ENCODE measurements around the gene IL17RA. TPM values are rescaled to one million over a fixed set of nuclear protein-coding genes. Genes with fewer than 3 reads are reported as not detected.
"Not testable (repeated sequence)": the region's sequence is repeated elsewhere in the genome, so short reads cannot be mapped to it uniquely, and the experiment has no call there.

IL17RA gene, protein sequence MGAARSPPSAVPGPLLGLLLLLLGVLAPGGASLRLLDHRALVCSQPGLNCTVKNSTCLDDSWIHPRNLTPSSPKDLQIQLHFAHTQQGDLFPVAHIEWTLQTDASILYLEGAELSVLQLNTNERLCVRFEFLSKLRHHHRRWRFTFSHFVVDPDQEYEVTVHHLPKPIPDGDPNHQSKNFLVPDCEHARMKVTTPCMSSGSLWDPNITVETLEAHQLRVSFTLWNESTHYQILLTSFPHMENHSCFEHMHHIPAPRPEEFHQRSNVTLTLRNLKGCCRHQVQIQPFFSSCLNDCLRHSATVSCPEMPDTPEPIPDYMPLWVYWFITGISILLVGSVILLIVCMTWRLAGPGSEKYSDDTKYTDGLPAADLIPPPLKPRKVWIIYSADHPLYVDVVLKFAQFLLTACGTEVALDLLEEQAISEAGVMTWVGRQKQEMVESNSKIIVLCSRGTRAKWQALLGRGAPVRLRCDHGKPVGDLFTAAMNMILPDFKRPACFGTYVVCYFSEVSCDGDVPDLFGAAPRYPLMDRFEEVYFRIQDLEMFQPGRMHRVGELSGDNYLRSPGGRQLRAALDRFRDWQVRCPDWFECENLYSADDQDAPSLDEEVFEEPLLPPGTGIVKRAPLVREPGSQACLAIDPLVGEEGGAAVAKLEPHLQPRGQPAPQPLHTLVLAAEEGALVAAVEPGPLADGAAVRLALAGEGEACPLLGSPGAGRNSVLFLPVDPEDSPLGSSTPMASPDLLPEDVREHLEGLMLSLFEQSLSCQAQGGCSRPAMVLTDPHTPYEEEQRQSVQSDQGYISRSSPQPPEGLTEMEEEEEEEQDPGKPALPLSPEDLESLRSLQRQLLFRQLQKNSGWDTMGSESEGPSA
- total RNA-seq (ENCODE audit: unreplicated experiment): 16.9 TPM
- long read RNA-seq, partial matches to known transcripts: 2 of 5 reads
- long read RNA-seq, other reads (novel, unspliced or antisense): 3 of 5 reads

DNA sequence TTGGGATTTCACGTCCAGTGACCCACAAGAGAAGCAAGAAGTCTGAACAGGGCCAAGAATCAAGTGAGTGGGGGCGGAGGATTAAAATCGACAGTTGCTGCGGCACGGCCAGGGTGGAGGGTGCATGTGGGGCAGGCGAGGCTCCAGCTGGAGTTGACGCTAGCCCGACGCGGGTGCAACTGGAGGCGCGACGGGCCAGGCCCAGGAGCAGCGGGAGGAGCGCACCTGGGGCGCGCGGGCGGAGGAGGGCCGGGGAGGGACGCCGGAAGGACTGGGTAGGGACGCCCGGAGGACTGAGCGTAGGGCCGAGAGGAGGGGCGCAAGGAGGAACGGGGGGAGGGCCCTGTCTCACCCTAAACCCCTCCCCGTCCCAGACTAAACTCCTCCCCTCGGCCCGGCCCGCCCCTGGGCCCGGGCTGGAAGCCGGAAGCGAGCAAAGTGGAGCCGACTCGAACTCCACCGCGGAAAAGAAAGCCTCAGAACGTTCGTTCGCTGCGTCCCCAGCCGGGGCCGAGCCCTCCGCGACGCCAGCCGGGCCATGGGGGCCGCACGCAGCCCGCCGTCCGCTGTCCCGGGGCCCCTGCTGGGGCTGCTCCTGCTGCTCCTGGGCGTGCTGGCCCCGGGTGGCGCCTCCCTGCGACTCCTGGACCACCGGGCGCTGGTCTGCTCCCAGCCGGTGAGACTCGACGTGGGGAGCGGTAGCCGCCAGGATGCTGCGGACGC, at the start of gene IL17RA:
Gene IL17RA, plus strand, starts transcription at position 447 of the 723 bp plus-strand sequence. Its CDS starts 92 bp downstream, at position 539.
- peaks cover 2% of the 10 kb centered on the region for H3K9me3 Mint-ChIP-seq (ENCODE audit: unreplicated experiment)
- peak; percentile 87 for DNase-seq

DNA sequence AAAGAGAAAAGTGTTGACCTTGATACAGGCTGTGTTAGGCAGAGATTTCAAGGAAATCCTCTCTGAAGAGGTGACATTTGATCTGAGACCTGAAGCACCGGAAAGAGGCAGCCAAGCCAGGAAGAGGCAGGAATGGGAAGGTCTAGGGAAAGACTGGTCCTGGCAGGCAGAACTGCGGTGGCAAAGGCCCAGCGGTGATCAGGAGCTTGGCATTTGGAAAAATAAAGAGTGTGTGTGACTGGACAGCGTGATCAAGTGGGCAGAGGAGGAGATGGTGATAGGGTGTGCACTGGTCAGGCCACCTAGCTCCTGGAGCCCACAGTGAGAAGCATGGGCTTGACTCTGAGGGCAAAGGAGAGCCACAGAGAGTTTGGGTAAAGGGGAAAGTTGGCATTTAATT, 49.6 kb upstream of the IL17RA start:
- TF ChIP-seq, protein P1, sequence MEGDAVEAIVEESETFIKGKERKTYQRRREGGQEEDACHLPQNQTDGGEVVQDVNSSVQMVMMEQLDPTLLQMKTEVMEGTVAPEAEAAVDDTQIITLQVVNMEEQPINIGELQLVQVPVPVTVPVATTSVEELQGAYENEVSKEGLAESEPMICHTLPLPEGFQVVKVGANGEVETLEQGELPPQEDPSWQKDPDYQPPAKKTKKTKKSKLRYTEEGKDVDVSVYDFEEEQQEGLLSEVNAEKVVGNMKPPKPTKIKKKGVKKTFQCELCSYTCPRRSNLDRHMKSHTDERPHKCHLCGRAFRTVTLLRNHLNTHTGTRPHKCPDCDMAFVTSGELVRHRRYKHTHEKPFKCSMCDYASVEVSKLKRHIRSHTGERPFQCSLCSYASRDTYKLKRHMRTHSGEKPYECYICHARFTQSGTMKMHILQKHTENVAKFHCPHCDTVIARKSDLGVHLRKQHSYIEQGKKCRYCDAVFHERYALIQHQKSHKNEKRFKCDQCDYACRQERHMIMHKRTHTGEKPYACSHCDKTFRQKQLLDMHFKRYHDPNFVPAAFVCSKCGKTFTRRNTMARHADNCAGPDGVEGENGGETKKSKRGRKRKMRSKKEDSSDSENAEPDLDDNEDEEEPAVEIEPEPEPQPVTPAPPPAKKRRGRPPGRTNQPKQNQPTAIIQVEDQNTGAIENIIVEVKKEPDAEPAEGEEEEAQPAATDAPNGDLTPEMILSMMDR (IDR thresholded peaks at IDR 0.05; ENCODE audit: partially characterized antibody, unreplicated experiment): no peak
- Mint-ChIP-seq H3K4me1 (ENCODE audit: low read depth, unreplicated experiment) (no peaks in the 10 kb centered on the region), H3K27me3 (ENCODE audit: unreplicated experiment) (peaks cover 4% of the 10 kb centered on the region), H3K4me3 (ENCODE audit: unreplicated experiment) (no peak overlapping the region), H3K9me3 (ENCODE audit: unreplicated experiment) (peaks cover 4% of the 10 kb centered on the region), H3K36me3 (ENCODE audit: unreplicated experiment) (no peaks in the 10 kb centered on the region), H3K27ac (ENCODE audit: unreplicated experiment) (no peak overlapping the region)
- DNase-seq: no peak

More for the DNA sequence above, at the start of gene IL17RA:
- TF ChIP-seq, protein P1 (IDR thresholded peaks at IDR 0.05; ENCODE audit: partially characterized antibody, unreplicated experiment): no peak
- Mint-ChIP-seq H3K4me1 (ENCODE audit: low read depth, unreplicated experiment) (peaks cover 4% of the 10 kb centered on the region), H3K27me3 (ENCODE audit: unreplicated experiment) (peaks cover 15% of the 10 kb centered on the region), H3K4me3 (ENCODE audit: unreplicated experiment) (peak within 1 kb of the TSS; percentile 90), H3K36me3 (ENCODE audit: unreplicated experiment) (no peaks in the 10 kb centered on the region), H3K27ac (ENCODE audit: unreplicated experiment) (no peak within 1 kb of the TSS)

DNA sequence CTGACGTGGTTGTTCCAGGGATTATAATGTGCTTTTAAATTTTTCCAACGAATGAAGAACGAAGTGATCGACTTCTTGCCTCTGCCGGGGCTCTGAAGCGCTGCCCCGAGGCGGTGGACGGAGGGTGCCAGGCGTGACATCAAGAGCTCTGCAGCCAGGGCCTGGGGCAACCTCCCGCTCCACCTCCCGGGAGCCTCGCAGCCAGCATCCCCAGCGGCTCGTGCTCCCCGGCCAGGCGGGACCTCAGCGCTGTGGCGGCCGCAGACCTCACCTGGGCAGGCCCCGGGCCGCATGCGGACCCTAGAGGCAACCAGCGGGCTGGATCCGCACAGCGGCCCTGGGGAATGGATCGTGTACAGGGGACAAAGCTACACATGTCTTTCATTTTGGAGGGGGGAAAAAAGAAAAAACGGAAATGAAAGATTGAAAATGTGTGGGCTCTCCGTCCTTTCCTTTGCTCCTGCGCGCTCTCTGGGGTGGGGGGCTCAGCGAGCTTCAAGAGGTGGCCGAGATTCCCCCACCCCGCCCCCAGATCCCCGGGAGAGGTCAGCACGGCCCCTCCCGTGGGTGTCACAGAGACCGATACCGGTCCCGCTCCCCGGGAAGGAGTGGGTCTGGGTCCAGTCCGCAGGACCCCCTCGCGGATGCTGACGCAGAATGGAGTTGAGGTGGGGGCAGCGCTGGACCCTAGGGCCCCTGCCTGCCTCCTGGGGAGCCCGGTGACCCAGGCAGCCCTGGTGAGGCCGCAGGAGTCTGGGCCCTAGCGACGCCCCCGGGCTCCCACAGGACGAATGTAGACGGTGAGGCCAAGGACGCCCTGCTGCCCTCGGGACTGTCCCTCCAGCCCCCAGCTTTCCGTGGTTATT, 48.6 kb upstream of the IL17RA start:
- peak; percentile 40 for DNase-seq
- not testable (repeated sequence) for H3K9me3 Mint-ChIP-seq (ENCODE audit: unreplicated experiment)

DNA sequence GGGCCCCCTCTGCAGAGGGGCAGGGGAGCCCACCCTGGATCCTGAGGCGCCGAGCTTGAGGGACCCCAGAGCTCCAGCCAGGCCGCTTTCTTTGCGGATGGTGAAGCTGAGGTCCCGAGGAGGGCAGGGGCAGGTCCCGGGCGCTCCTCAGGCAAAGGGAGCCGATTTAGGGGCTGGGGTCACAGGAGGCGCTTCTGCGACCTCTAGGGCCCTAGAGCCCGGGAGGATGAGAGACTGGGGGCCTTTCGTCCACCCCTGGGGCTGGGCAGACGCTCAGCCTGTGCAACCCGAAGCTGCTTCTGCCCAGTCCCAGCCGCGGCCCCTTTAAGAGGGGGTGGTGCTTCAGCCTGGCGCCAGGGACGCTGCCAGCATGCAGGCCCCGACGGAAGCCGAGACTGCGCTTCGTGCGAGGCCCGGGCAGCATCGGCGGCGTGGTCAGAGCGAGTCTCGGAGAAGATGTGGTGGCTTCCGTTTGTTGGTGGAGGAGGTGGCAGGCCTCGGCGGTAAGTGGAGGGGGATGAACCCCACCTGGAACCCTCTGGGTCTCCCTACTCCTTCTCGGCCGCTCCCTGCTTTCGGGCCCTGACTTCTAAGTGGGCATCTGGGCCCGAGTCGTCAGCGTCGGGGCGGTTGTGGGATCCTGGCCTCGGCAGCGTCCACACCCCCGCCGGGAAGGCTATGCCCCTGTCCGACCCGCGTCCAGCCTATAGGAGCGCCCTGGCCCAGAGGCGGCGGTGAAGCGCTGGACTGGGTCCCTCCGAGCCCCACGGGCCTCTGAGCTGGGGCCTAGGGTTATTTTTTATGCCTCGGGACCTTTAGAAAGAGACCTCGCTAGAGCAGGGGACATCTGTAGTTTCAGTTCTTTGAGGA, 47.7 kb upstream of the IL17RA start:
- not testable (repeated sequence) for H3K27me3 Mint-ChIP-seq (ENCODE audit: unreplicated experiment); H3K9me3 Mint-ChIP-seq (ENCODE audit: unreplicated experiment); H3K27ac Mint-ChIP-seq (ENCODE audit: unreplicated experiment); DNase-seq; H3K4me1 Mint-ChIP-seq (ENCODE audit: low read depth, unreplicated experiment); H3K36me3 Mint-ChIP-seq (ENCODE audit: unreplicated experiment)
- peak overlapping the region; percentile 52 for H3K4me3 Mint-ChIP-seq (ENCODE audit: unreplicated experiment)

More for the DNA sequence above, 48.6 kb upstream of the IL17RA start:
- not testable (repeated sequence) for H3K27ac Mint-ChIP-seq (ENCODE audit: unreplicated experiment); H3K27me3 Mint-ChIP-seq (ENCODE audit: unreplicated experiment); H3K4me1 Mint-ChIP-seq (ENCODE audit: low read depth, unreplicated experiment); H3K36me3 Mint-ChIP-seq (ENCODE audit: unreplicated experiment)
- peak overlapping the region; percentile 57 for H3K4me3 Mint-ChIP-seq (ENCODE audit: unreplicated experiment)

DNA sequence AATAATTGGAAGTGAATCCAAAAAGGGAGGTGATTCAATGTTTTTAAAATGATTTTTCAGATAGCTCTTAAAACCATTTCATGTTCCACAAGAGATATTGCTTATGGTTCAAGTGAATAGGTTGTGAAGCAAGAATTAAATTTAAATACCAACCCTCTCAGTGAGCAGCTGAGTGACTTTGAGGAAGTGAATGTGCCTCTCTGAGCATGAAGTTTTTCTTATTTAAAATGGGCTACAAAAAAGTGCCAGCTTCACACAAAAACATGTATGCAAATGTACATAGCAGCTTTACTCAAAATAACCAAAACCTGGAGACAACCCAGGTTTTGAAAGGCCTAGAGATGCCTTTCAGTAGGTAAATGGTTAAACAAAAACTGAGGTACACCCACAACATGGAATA, 41.3 kb upstream of the IL17RA start:
- Mint-ChIP-seq H3K36me3 (ENCODE audit: unreplicated experiment) (no peaks in the 10 kb centered on the region), H3K4me3 (ENCODE audit: unreplicated experiment) (no peak overlapping the region), H3K27me3 (ENCODE audit: unreplicated experiment) (no peaks in the 10 kb centered on the region), H3K27ac (ENCODE audit: unreplicated experiment) (no peak overlapping the region), H3K4me1 (ENCODE audit: low read depth, unreplicated experiment) (no peaks in the 10 kb centered on the region), H3K9me3 (ENCODE audit: unreplicated experiment) (no peaks in the 10 kb centered on the region)
- no peak for DNase-seq
- TF ChIP-seq, protein P1 (IDR thresholded peaks at IDR 0.05; ENCODE audit: partially characterized antibody, unreplicated experiment): no peak

Measured in glutamatergic neuron (in vitro differentiated cells).